ENCODE data around the gene PPP1R2B.

GRCh38 chr5:156802501-156802900 lies 47.6 kb upstream of the PPP1R2B start:
- no peak for TF ChIP-seq CTCF (conservative IDR thresholded peaks at IDR 0.05 in 1 of 2, IDR thresholded peaks at IDR 0.05 in 1 of 2; ENCODE audit: low read depth in 1 of 2, low read length in 2 of 2)
- no peak for TF ChIP-seq EZH2 (IDR thresholded peaks at IDR 0.05; ENCODE audit: low read length, missing control alignments)
